Ishikawa (cell line): ENCODE results near the gene RPA1.

Experiments
- CEBPB ChIP-seq: IDR thresholded peaks from 2 replicates; pipeline ENCODE4 v1.6.1; 2012
- CREB1 ChIP-seq: IDR thresholded peaks from 2 replicates; pipeline ENCODE4 v1.6.1; 2012; ENCODE audit warnings: low read depth
- EGR1 ChIP-seq: IDR thresholded peaks from 2 replicates; pipeline ENCODE4 v1.6.1; 2012
- EP300 ChIP-seq: IDR thresholded peaks from 2 replicates; pipeline ENCODE4 v1.6.1; 2012; ENCODE audit warnings: borderline replicate concordance
- FOXM1 ChIP-seq: IDR thresholded peaks from 2 replicates; pipeline ENCODE4 v1.6.1; 2012; ENCODE audit warnings: low read depth, borderline replicate concordance
- MAX ChIP-seq: IDR thresholded peaks from 2 replicates; pipeline ENCODE4 v1.6.1; 2012
- NFIC ChIP-seq: IDR thresholded peaks from 2 replicates; pipeline ENCODE4 v1.6.1; 2012
- RAD21 ChIP-seq: IDR thresholded peaks from 2 replicates; pipeline ENCODE4 v1.6.1; 2012; ENCODE audit warnings: low read depth
- REST ChIP-seq: IDR thresholded peaks from 2 replicates; pipeline ENCODE4 v1.6.1; 2012; ENCODE audit warnings: low read depth, mild to moderate bottlenecking
- TAF1 ChIP-seq: IDR thresholded peaks from 2 replicates; pipeline ENCODE4 v1.6.1; 2012; ENCODE audit warnings: low read depth, mild to moderate bottlenecking
- TCF12 ChIP-seq: IDR thresholded peaks from 2 replicates; pipeline ENCODE4 v1.6.1; 2012; ENCODE audit warnings: low read depth
- TEAD4 ChIP-seq: IDR thresholded peaks from 2 replicates; pipeline ENCODE4 v1.6.1; 2012
- USF1 ChIP-seq: IDR thresholded peaks from 2 replicates; pipeline ENCODE4 v1.6.1; 2012
- YY1 ChIP-seq: IDR thresholded peaks from 2 replicates; pipeline ENCODE4 v1.6.1; 2012; ENCODE audit warnings: low read depth
- ZBTB7A ChIP-seq: IDR thresholded peaks from 2 replicates; pipeline ENCODE4 v1.6.1; 2012; ENCODE audit warnings: low read depth

Gene RPA1

GRCh38 chr17:1783834-1784611 lies 45.8 kb upstream of the RPA1 start:
- TF ChIP-seq RAD21: peak; percentile 57
- no peak for TF ChIP-seq FOXM1
- peak; percentile 55 for TF ChIP-seq TEAD4
- TF ChIP-seq REST: no peak
- TF ChIP-seq TAF1: no peak
- TF ChIP-seq CEBPB: no peak

GRCh38 chr17:1785930-1786329 lies 43.9 kb upstream of the RPA1 start:
- TF ChIP-seq REST (no peak), FOXM1 (no peak), TAF1 (no peak), ZBTB7A (no peak), EP300 (no peak), MAX (no peak), RAD21 (no peak), TEAD4 (no peak), YY1 (no peak), CEBPB (no peak), NFIC (no peak), CREB1 (no peak), TCF12 (no peak), EGR1 (no peak)

GRCh38 chr17:1786708-1787107 lies 43.1 kb upstream of the RPA1 start:
- TF ChIP-seq RAD21 (no peak), TAF1 (no peak), TEAD4 (no peak)

- no peak for TF ChIP-seq REST
- TF ChIP-seq FOXM1: no peak
- TF ChIP-seq EGR1: no peak
- TF ChIP-seq RAD21: no peak
- no peak for TF ChIP-seq TEAD4
- TF ChIP-seq MAX: no peak
- no peak for TF ChIP-seq EP300
- no peak for TF ChIP-seq NFIC
- no peak for TF ChIP-seq TCF12
- no peak for TF ChIP-seq CEBPB
- no peak for TF ChIP-seq TAF1
- no peak for TF ChIP-seq ZBTB7A
- TF ChIP-seq YY1: no peak
- no peak for TF ChIP-seq CREB1
- no peak for TF ChIP-seq USF1
Observed at GRCh38 chr17:1787301-1787902, 42.4 kb upstream of the RPA1 start.

- TF ChIP-seq EGR1 (no peak), USF1 (no peak), MAX (no peak), ZBTB7A (no peak), NFIC (no peak), YY1 (no peak), CEBPB (no peak), RAD21 (no peak), EP300 (no peak), TCF12 (no peak), CREB1 (no peak), TAF1 (no peak), REST (no peak), FOXM1 (no peak)
Observed at GRCh38 chr17:1789936-1790335, 39.9 kb upstream of the RPA1 start.
